GM13977 (cell line): ENCODE measurements around the gene ERBIN.
"Not testable (repeated sequence)": the region's sequence is repeated elsewhere in the genome, so short reads cannot be mapped to it uniquely, and the experiment has no call there.

ENCODE experiments used
- DNase-seq: peaks from one replicate; pipeline ENCODE4 v3.0.0; 2012; ENCODE audit warnings: low spot score
- in situ Hi-C: fragments of 300-500 bp; cut with MboI; formaldehyde crosslinking; loops from one replicate; pipeline ENCODE4 v1.12.0; 2022; ENCODE audit warnings: low sequenced_read_pairs, low pct_unique_long_range_greater_than_20kb, mixed read lengths, inconsistent platforms; ENCODE audit not compliant: unreplicated experiment
- TF ChIP-seq, protein P1 (sequence below): IDR thresholded peaks from 2 replicates; pipeline ENCODE4 v1.5.1; 2012; ENCODE audit warnings: mild to moderate bottlenecking, control low read depth; ENCODE audit not compliant: insufficient read depth; ENCODE audit errors: extremely low read depth, missing control alignments

The ERBIN gene

DNA sequence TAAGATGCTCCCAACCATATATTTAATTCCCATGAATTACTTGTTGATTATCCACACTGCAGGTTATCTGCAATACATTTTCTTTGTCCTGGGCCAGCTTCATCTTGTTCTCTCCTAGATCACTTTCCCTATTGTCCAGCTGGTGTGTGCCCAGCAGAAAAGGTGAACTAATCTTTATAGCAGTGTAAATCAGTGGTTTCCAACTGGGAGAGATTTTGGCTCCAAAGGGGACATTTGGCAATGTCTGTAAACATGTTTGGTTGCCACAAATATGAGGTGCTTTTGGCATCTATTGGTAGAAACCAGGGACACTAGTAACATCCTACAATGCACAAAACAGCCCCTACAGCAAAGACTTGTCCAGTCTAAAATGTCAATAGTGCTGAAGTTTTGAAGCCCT is 20.1 kb upstream of the ERBIN start:
- in situ Hi-C loops, result no loop called here
- TF ChIP-seq, protein P1, sequence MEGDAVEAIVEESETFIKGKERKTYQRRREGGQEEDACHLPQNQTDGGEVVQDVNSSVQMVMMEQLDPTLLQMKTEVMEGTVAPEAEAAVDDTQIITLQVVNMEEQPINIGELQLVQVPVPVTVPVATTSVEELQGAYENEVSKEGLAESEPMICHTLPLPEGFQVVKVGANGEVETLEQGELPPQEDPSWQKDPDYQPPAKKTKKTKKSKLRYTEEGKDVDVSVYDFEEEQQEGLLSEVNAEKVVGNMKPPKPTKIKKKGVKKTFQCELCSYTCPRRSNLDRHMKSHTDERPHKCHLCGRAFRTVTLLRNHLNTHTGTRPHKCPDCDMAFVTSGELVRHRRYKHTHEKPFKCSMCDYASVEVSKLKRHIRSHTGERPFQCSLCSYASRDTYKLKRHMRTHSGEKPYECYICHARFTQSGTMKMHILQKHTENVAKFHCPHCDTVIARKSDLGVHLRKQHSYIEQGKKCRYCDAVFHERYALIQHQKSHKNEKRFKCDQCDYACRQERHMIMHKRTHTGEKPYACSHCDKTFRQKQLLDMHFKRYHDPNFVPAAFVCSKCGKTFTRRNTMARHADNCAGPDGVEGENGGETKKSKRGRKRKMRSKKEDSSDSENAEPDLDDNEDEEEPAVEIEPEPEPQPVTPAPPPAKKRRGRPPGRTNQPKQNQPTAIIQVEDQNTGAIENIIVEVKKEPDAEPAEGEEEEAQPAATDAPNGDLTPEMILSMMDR, result no peak

DNA sequence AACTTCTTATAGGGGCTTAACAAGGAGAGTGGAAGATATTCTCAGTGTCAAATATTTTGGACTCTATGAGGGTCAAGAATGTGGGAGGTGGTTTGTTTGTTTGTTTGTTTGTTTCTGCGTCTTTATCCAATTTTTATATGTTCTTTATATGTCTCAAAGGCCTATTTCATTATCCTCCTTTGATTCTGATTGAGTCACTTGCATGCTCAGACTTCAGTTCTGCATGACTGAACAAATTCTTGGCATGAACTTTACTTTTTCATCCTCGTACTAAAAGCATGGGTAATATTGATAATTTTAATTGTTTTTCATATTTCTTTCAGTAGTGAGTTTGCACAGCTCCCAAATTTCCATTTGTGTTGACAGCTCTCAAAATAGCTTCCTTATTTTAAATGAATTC is 19.2 kb upstream of the ERBIN start:
- no peak for DNase-seq
- in situ Hi-C loops, result no loop called here
- TF ChIP-seq, protein P1, result no peak

More for the DNA sequence above, 20.1 kb upstream of the ERBIN start:
- no peak for DNase-seq

DNA sequence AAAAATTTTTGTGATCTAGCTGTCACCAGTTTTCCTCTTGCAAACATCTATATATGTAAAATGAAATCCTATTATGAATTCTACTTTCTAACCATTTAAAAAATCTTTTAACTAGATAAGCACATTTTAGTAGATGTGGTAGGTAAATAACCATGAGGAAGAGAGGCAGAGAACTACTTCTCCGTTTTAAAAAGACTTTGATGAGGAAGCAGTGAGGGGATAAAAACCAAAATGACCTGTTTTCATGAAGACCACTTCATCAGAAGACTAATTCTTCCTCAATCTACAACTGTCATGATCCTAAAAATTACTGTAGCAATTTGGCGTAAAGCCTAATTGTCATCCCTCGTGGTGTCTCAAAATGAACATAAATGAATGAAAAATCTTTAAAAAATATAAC is 15.7 kb upstream of the ERBIN start:
- DNase-seq, result no peak
- in situ Hi-C loops, result no loop called here
- TF ChIP-seq, protein P1, result no peak

DNA sequence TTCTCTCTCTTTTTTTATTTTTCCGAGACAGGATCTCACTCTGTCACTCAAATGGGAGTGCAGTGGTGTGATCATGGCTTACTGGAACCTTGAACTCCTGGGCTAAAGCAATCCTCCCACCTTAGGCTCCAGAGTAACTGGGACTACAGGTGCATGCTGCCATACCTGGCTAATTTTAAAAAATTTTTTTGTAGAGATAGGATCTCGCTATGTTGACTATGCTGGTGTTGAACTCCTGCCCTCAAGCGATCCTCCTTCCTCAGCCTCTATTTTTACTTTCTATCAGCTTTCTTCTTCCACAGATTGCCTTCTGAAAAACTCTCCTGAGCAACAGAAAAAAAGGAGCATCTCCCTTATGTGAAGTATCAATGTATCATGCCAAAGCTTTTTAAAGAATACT is 14.1 kb upstream of the ERBIN start:
- DNase-seq, result no peak
- in situ Hi-C loops, result no loop called here

DNA sequence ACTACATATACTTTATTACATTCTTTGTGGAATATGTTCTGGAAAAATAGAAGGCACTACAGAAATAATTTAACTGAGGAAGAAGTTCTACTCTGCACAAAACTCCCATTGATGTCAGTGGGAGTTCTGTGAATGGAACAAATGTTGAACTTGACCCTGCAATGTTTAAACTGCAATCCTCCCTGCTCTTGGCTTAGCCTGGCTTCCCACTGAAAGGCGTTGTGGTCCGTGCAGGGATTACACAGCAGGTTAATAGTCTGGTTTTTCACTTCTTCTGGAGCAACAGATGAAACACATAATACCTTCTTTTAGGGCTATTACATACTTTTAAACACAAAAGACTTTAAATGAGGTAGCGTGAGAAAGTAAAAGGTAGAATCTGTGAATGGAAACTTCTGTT is 12.9 kb upstream of the ERBIN start:
- no peak for DNase-seq
- TF ChIP-seq, protein P1, result no peak
- in situ Hi-C loops, result no loop called here

More for the DNA sequence above, 14.1 kb upstream of the ERBIN start:
- TF ChIP-seq, protein P1, result no peak

DNA sequence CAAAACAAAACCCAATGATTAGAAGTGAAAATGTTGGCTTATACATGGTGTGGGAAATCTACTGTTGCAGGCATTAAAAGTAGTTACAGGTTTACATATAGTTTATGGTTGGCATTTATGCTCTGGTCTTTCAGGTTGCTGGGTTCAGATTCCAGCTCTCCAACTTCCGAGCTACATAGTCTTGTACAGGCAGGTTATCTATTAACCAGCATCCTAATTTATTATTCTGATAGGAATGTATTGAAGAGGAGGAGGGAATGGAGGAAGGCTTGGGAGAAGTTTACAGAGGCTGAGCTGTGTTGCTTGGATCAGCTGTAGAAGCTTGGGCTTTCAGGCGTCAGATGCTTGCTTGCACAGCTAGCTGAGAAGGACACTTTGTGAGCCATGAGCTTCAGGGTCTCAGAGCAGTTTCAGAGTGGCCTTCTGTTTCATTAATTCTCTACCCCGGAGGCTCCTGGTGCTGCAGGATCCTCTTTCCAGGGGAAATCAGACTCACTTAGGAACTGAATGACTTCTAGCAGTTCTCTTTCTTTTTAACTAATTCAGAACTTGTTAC is 11.7 kb upstream of the ERBIN start:
- in situ Hi-C loops, result no loop called here
- DNase-seq, result no peak
- TF ChIP-seq, protein P1, result no peak

DNA sequence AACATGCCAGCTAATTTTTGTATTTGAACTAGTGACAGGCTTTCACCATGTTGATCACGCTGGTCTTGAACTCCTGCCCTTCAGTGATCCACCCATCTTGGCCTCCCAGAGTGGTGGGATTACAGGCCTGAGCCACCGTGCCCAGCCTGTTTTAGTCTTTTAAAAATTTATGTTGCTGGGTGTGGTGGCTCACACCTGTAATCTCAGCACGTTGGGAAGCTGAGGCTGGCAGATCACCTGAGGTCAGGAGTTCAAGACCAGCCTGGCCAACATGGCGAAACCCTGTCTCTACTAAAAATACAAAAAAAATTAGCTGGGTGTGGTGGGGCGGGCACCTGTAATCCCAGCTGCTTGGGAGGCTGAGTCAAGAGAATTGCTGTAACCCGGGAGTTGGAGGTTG is 10.7 kb upstream of the ERBIN start:
- DNase-seq, in situ Hi-C loops: not testable (repeated sequence)
